ENCODE results near the gene POLR2E.
"Not testable (repeated sequence)": the region's sequence is repeated elsewhere in the genome, so short reads cannot be mapped to it uniquely, and the experiment has no call there.

POLR2E gene

GRCh38 chr19:1125601-1126467, 30.7 kb upstream of the POLR2E start:
- peak in 1 of 3 donors; percentile 38 for DNase-seq

- DNase-seq: no peak
Measured at GRCh38 chr19:1123885-1124677, 28.9 kb upstream of the POLR2E start.

- no peak for DNase-seq
Measured at GRCh38 chr19:1123381-1123780, 28.2 kb upstream of the POLR2E start.

- DNase-seq: peak; percentile 80 to 92 (median 84)
Measured at GRCh38 chr19:1122972-1123363, 27.8 kb upstream of the POLR2E start.

GRCh38 chr19:1122021-1122971, 27.1 kb upstream of the POLR2E start:
- DNase-seq: no peak

- no peak for DNase-seq
Measured at GRCh38 chr19:1121395-1121794, 26.2 kb upstream of the POLR2E start.

GRCh38 chr19:1119475-1120217, 24.5 kb upstream of the POLR2E start:
- no peak for DNase-seq

- DNase-seq: no peak
Measured at GRCh38 chr19:1118999-1119398, 23.8 kb upstream of the POLR2E start.

- no peak for DNase-seq
Measured at GRCh38 chr19:1117654-1118053, 22.5 kb upstream of the POLR2E start.

GRCh38 chr19:1116726-1117581, 21.8 kb upstream of the POLR2E start:
- no peak for DNase-seq

GRCh38 chr19:1115646-1116420, 20.7 kb upstream of the POLR2E start:
- DNase-seq: no peak

- not testable (repeated sequence) for DNase-seq
Measured at GRCh38 chr19:1114728-1115127, 19.6 kb upstream of the POLR2E start.

GRCh38 chr19:1113986-1114483, 18.9 kb upstream of the POLR2E start:
- no peak for DNase-seq

- peak; percentile 95 to 99 (median 97) for DNase-seq
Measured at GRCh38 chr19:1113030-1113985, 18.1 kb upstream of the POLR2E start.

GRCh38 chr19:1112268-1113029, 17.3 kb upstream of the POLR2E start:
- DNase-seq: peak in 1 of 3 donors; percentile 37

GRCh38 chr19:1111641-1112267, 16.6 kb upstream of the POLR2E start:
- no peak for DNase-seq
